OCI-LY7 (cell line): ENCODE results near the gene ALX1.

Experiments
- EZH2phosphoT487 ChIP-seq: fragments of 200-600 bp; sonication (generic); IDR thresholded peaks from 2 replicates; pipeline ENCODE4 v1.6.1; 2018; ENCODE audit warnings: low read depth, borderline replicate concordance, mild to moderate bottlenecking, mixed run types, antibody characterized with exemption, low read length, moderate library complexity, mixed read lengths
- TF ChIP-seq, protein P1 (sequence below): fragments of 200-600 bp; sonication (generic); conservative IDR thresholded peaks from 2 replicates; pipeline ENCODE4 v1.5.1; 2014; ENCODE audit warnings: mild to moderate bottlenecking, antibody characterized with exemption, low read length, moderate library complexity, mixed read lengths

DNA sequence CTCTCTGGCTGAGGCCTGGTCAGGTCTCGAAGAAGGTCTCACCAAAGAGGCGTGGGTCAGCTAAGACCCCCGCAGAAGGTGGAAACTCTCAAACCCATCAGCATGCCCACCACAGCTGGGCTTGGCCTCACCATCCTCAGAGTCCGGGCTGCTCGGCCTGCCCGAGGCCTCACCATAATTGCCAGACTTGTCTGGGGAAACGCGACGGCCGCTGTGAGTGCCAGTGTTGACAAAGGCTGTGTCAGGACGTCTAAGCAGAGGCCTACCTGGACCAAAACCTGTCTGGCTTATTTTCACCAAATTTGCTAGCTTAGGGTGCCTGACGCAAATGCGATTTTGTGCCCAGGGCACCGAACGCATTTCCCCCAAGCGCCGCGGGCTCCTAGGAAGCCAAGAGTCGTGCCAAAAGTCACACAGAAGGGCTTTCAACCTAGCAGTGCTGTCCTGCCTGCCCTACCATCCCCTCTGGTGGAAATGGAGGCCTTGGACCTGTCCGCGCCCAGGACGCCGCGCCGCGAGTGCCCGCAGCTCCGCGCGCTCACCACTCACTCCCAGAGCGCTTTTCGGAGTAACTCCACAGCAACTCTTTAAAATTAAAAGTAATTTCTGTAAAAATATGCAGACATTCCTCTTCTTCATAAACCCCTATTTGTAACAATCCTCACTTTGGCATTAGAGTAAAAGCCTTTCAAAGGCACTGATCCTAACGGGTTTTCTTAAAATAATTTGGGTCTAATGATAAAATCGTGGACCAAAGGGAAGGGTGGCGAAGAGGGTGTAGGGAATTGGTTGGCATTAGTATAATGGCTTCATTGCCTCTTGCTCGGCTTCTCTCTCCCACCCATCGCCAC, 1.2 kb upstream of the ALX1 start:
- TF ChIP-seq, protein P1, sequence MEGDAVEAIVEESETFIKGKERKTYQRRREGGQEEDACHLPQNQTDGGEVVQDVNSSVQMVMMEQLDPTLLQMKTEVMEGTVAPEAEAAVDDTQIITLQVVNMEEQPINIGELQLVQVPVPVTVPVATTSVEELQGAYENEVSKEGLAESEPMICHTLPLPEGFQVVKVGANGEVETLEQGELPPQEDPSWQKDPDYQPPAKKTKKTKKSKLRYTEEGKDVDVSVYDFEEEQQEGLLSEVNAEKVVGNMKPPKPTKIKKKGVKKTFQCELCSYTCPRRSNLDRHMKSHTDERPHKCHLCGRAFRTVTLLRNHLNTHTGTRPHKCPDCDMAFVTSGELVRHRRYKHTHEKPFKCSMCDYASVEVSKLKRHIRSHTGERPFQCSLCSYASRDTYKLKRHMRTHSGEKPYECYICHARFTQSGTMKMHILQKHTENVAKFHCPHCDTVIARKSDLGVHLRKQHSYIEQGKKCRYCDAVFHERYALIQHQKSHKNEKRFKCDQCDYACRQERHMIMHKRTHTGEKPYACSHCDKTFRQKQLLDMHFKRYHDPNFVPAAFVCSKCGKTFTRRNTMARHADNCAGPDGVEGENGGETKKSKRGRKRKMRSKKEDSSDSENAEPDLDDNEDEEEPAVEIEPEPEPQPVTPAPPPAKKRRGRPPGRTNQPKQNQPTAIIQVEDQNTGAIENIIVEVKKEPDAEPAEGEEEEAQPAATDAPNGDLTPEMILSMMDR = no peak
- TF ChIP-seq EZH2phosphoT487 = no peak
